Activated CD4-positive, CD25-positive, alpha-beta regulatory T cell treated with anti-CD3 and anti-CD28 coated beads, Interleukin-2, amount 50 U/mL, for 16 hours (primary cell): ENCODE measurements around the gene RGS1.

Source experiments
- DNase-seq: peaks from one replicate; pipeline ENCODE4 v3.0.0-alpha.2; 2020; ENCODE audit warnings: low read depth, low spot score

The RGS1 gene

DNA sequence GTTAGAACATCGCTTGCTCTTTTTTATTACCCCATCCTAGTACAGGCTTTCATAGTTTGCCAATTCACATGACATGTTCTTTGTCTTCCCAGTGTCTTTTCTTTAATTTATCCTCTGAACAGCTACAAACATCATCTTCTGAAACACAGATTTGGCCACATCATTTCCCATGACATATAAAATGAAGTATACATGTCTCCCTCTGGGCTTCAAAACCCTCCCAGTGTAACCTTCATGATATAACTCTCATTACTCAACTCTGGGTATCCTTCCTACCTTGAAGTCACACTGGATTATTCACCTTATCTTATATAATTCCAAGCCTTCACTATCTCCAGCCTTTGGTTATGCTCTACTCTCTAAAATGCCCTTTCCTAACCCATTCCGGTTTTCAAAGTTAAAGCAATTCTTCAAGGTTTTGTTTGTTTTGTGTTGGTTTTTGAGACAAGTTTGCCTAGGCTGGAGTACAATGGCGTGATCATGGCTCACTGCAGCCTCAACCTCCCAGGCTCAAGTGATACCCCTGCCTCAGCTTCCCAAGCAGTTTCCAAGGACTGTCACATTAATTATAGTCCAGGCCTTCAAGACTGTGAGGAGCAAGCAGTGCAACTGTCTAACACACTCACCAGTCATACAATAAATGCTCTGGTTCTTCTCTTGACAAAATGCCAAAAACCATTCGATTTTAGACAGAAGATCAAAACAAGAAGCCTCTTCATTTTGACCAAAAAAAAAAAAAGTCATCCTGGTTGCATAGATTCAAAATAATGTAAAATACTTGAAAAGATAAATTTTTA lies 5.8 kb downstream of the RGS1 start:
- DNase-seq, result no peak

DNA sequence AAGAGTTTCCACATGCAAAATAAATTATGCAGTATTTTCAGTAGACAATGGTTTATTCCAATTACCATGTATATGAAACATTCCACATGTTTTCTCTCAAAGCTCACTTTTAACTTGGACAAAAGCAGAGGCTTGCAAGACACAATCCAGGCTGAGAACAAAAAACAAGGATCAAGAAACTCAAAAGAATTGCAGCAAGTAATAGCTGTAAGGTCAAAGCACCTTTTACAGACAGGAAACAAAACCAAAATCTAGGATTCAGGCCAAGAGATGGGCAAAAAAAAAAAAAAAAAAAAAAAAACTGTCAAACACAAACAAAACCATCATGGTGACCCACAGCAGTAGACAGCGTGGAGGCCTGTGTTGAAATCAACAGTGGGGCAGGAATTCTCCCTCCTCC lies 9.3 kb downstream of the RGS1 start:
- DNase-seq, result no peak

DNA sequence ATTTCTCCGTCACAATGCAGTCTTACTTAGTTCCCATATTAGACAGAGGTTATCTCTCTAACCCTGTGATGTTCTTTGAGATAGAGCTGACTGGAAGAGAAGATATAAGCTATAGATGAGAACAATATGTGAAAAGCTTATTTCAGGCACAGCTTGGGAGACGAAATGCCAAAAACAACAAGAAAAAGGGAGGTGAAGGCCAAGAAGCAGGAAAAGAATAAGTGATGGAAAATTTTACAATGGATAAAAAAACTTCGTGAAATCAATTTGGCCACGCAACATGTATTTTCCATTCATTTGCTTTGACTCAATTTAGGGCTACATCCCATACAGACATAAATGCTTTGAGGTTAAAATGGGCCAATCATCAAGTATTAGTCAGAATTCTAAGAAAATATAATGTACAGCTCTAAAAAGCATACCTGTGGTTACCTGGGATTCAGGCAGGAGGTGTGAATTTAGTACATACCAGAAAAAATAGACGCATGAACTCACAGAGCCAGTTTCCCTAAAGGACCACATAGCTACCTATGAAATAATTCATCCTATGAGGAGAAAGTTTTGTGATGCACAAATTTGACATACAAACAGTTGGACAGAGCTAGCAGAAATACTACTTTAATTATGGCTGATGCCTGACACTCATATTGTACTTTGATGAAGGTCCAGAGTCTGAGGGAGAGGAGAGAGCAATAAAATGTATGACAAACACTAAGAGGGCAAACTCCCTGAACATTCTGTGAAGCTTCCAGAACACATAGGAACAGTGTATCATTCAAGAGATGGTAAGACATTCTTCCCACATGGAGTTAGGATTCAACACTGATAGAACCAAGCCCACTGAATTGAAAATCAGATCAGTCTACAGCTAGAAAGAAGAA lies 12.1 kb downstream of the RGS1 start:
- no peak for DNase-seq

GRCh38 chr1:192588546-192588945 lies 13.0 kb downstream of the RGS1 start:
- no peak for DNase-seq

- DNase-seq, result no peak
These were observed 14.2 kb downstream of the RGS1 start for GRCh38 chr1:192589813-192590212.

- no peak for DNase-seq
These were observed 16.9 kb downstream of the RGS1 start for GRCh38 chr1:192592517-192592916.

GRCh38 chr1:192592981-192593708 lies 17.6 kb downstream of the RGS1 start:
- no peak for DNase-seq

DNA sequence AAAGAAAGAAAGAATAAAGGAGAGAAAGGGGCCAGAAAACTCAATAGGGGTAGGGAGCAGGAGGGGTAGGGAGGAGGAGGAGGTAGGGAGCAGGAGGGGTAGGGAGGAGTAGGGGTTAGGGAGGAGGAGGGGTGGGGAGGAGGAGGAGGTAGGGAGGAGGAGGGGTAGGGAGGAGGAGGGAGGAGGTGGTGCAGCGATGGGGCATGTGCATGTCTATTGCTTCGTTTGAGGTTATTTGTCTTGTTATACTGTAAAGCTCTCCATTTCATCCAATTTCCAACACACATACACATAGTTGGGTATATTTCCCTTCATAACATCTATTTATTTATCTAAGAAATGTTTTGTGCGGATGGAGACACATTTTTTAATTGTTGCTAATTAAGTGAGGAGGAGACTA lies 19.7 kb downstream of the RGS1 start:
- DNase-seq, result no peak

DNA sequence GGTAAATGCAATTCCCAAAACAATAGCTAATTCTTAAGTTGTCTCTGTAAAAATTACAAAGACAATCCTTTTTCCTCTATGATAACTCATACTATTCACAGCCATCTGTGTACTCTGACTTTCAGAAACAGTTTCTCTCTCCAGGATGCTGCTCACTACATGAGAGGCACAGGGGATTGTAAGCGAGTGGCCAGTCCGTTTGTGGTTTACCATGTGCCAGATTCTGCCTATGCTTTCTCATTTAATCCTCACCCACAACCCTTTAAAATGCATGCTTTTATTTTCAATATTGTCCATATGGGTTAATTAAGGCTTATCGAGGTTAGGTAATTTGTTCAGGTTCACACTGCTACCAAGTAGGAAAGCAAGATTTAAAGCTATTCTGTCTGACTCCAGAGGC lies 23.0 kb downstream of the RGS1 start:
- no peak for DNase-seq

DNA sequence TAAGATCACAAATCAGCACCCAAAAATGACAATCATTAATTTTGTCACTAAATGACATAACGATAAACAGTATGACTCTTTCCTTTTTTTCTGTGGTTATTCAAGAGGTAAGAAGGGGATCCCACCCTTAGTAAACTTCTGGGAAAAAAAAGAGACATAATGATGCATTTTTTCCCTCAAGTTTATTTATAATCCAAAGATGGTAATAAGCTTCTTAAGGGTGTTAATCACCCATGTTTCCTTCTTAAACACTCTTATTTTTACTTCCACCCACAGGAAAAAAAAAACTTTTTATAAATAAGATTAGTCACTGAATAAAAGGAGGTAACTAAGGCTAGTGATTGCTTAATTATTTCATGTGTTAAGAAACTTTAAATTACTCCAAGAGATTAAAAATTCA lies 24.7 kb downstream of the RGS1 start:
- no peak for DNase-seq

DNA sequence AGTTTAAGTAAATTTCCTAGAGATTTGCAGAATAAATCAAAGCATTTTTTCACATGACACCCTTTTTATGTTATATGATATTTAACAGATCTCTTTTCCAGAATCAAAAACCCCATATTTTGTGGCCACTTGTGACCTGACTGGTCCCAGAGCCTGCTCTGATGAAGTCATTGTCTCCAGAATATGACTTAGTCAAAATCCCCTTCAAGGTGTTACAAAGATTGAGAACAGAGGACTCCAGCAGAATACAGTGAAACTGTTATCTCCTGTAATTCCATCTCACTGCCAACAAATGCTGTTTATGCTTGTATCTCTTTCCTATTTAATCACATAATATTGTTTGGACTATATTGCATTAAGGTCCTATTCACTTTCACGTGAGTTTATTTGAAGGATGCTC lies 25.6 kb downstream of the RGS1 start:
- DNase-seq, result no peak

DNA sequence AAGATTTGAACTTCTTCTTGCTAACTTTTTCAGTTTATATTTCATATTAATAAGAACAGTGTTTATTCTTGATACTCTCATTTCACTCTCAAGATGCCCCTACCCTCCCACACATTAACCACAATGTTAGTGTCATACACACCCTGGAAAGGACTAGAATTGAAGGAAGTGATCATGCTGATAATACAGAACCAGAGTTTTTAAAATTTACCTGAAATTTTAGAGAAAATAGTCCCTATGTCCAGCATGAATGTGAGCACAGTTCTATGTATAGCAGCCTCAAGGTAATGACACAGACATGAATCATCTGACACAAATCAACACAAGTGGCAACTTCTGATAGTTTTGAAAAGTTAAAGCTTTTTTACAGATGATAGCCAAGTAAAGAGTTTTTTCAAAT lies 26.0 kb downstream of the RGS1 start:
- DNase-seq, result no peak

- no peak for DNase-seq
These were observed 27.2 kb downstream of the RGS1 start for GRCh38 chr1:192602757-192603156.

GRCh38 chr1:192603218-192603787 lies 27.7 kb downstream of the RGS1 start:
- DNase-seq, result no peak

- no peak for DNase-seq
These were observed 29.5 kb downstream of the RGS1 start for GRCh38 chr1:192604979-192605620.

- no peak for DNase-seq
These were observed 33.1 kb downstream of the RGS1 start for GRCh38 chr1:192608671-192609070.

DNA sequence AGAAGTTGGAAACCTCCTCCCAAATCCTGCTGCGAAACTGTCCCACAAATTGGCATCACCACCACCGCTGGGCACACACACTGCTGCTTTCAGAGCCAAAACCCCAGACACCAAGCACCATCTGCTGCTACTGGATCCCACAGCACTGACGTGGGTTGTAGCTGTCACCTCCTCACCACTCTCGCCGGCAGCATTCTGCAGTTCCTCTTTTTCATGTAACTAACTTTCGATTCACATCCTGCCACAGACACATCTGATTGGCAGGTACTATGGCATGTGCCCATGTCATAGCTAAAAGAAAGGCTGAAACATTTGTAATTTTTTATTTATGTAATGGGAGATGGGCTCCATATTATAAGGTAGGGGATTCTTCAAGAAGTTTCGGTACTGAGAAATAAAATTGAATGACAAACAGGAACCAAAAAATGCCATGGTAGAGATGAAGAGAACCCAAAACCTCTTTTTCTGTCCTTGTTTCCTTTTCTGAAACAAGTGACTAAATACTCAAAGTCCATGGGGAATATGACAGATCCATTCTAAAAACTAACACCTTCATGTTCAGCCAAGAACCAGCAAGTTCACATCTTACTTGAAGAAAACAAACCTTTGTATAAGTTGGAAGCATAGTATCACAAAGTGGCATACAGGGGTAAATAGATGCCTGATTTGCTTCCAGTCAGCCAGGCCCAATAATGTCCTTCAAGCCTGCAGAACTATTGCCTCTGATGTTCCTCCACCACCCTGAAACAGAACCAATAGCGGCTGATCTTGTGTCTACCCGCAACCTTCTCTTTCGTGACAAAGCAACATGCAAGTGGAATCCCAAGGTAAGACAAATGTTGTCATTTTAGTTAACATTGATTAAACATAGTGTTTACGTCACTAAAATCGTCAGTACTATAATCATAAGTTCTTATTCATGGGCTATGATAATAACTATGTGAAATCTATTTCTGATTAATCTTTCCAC lies 33.8 kb downstream of the RGS1 start:
- peak; percentile 25 for DNase-seq

GRCh38 chr1:192610112-192610889 lies 34.7 kb downstream of the RGS1 start:
- DNase-seq, result no peak

DNA sequence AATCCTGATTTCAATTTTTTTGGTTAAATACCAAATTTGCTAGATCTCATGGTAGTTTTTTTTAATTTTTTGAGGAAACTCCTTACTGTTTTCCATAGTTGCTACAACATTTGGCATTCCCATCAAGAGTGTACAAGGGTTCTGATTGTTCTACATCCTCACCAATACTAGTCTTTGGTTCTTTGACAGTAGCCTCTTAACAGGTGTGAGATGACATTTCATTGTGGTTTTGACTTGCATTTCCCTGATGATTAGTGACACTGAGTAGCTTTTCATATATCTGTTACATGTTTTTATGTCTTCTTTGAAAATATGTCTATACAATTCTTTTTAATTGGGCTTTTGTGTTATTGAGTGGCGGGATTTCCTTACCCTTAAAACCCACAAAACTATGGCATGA lies 39.5 kb downstream of the RGS1 start:
- no peak for DNase-seq
